ENCODE measurements around the gene NIPAL3. TPM values are rescaled to one million over a fixed set of nuclear protein-coding genes. Genes with fewer than 3 reads are reported as not detected.

The NIPAL3 gene
- total RNA-seq, 1 experiment from 2014 or later, result 7.7 TPM

- peaks cover 4% of the 10 kb centered on the region for H3K27me3 Mint-ChIP-seq (ENCODE audit: low read depth)
- H3K4me3 Mint-ChIP-seq, result no peak overlapping the region
- Histone ChIP-seq H3K79me1 (ENCODE audit: insufficient read depth, low read depth, low read length, poor library complexity, severe bottlenecking) (no peaks in the 10 kb centered on the region), H3K23me2 (ENCODE audit: insufficient read length, low read depth, low read length, poor library complexity, severe bottlenecking) (no peaks in the 10 kb centered on the region), H3K4me2 (ENCODE audit: insufficient read depth, insufficient read length, low read length) (no peak overlapping the region), H2BK5ac (ENCODE audit: insufficient read length, low read length) (no peak overlapping the region), H3K4me1 (ENCODE audit: insufficient read depth, low read length) (no peaks in the 10 kb centered on the region), H3K56ac (ENCODE audit: insufficient read length, low read depth, low read length) (no peak overlapping the region), H3K27me3 (ENCODE audit: insufficient read depth, low read length) (0 out of 2 replicates have a peak, but pooled peaks cover 2% of the 10 kb centered on the region), H2BK20ac (ENCODE audit: low read depth, low read length, poor library complexity, severe bottlenecking) (no peak overlapping the region), H2BK15ac (ENCODE audit: low read depth, low read length) (no peak overlapping the region), H3K4ac (ENCODE audit: low read depth, low read length) (no peak overlapping the region), H3T11ph (ENCODE audit: low read length) (no peak overlapping the region), H3K14ac (ENCODE audit: insufficient read depth, low read length) (no peak overlapping the region), H2AK5ac (ENCODE audit: insufficient read length, low read length) (no peak overlapping the region), H3K9ac (ENCODE audit: extremely low read depth, insufficient read length, low read length) (no peak overlapping the region), H4K5ac (ENCODE audit: insufficient read length, low read depth, low read length) (no peak overlapping the region), H2BK12ac (ENCODE audit: insufficient read length, low read depth, low read length) (no peak overlapping the region), H2BK120ac (ENCODE audit: low read depth, low read length, poor library complexity, severe bottlenecking) (no peak overlapping the region), H3K79me2 (ENCODE audit: insufficient read depth, low read length) (no peaks in the 10 kb centered on the region), H2AFZ (ENCODE audit: low read length) (no peak overlapping the region), H3K18ac (ENCODE audit: insufficient read length, low read depth, low read length) (no peak overlapping the region), H4K8ac (replicated peaks; ENCODE audit: insufficient read length, low read depth, low read length) (no peak overlapping the region), H3K9me3 (ENCODE audit: control insufficient read depth, low read depth, low read length) (no peaks in the 10 kb centered on the region), H3K27ac (ENCODE audit: insufficient read length, low read depth, low read length) (no peak overlapping the region), H4K91ac (ENCODE audit: insufficient read length, low read depth, low read length) (no peak overlapping the region), H3K23ac (ENCODE audit: insufficient read length, low read depth, low read length) (no peak overlapping the region), H4K20me1 (ENCODE audit: control insufficient read depth, insufficient read depth, insufficient read length) (no peaks in the 10 kb centered on the region)
- H3K9me3 Mint-ChIP-seq, result peaks cover 16 to 20% of the 10 kb centered on the region in 2 experiments
- TF ChIP-seq CTCF (conservative IDR thresholded peaks at IDR 0.05), result no peak
- no peak overlapping the region for H3K27ac Mint-ChIP-seq
- peaks cover 0 to 3% of the 10 kb centered on the region in 2 experiments; a peak in 2 of 4 replicates for H3K4me1 Mint-ChIP-seq
- DNase-seq, result no peak
- H3K36me3 Mint-ChIP-seq (ENCODE audit: insufficient read depth in 1 of 3, low read depth in 3 of 3), result peaks cover 8 to 16% (median 12%) of the 10 kb centered on the region in 3 experiments; a peak in 6 of 7 replicates
- no CpG with 5 or more reads among the region's 3 CpGs for WGBS (ENCODE audit: extremely low coverage, insufficient read length, low lambda C conversion rate)
Measured at GRCh38 chr1:24493785-24494184, 78.2 kb downstream of the NIPAL3 start.

All from H9 (cell line).